Measurements from ENCODE around the gene SLC17A5.
"Not testable (repeated sequence)": the region's sequence is repeated elsewhere in the genome, so short reads cannot be mapped to it uniquely, and the experiment has no call there.

Gene SLC17A5

GRCh38 chr6:73565767-73566485 is 87.9 kb downstream of the SLC17A5 start:
- DNase-seq, result peak; percentile 67

- DNase-seq, result no peak
Measured at GRCh38 chr6:73564578-73565345, 89.0 kb downstream of the SLC17A5 start.

DNA sequence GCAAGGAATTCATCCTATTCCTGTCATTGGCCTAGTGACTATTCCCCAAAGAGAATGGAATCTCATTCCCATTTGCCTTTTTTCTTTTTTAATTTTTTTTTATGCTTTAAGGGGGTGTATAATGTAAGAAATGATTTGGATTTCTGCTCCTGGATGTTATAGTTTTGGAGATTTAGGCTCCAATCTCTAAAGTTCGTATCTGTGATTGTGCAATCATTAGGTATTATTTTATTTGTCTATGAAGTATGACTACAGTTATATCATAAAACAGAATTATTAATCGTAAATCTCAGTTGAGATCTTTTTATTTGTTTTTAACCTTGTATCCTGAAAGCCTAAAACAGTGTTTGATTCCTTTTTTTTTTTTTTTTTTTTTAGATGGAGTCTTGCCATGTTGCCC is 91.2 kb downstream of the SLC17A5 start:
- no peak for DNase-seq

DNA sequence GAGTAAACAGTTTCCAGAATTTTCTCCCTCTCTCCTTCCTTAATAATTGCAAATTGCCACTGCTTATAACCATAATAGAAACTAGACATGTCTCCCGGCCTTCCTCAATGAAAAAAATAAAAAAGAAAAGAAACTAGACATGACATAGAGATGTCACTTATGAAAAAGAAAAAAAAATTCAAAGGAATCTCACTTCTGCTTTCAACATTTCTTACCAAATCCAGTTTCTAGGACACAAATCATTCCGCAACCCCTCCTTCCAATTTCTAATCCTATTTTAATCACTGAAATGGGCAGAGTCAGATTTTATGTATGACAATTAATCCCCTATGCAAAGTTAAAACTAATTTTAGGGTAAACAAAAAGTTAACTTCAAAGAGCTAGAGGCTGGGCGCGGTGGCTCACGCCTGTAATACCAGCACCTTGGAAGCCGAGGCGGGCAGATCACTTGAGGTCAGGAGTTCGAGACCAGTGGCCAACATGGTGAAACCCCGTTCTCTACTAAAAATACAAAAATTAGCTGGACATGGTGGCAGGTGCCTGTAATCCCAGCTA is 92.9 kb downstream of the SLC17A5 start:
- DNase-seq, result no peak

GRCh38 chr6:73560182-73560732 is 93.5 kb downstream of the SLC17A5 start:
- DNase-seq, result no peak

DNA sequence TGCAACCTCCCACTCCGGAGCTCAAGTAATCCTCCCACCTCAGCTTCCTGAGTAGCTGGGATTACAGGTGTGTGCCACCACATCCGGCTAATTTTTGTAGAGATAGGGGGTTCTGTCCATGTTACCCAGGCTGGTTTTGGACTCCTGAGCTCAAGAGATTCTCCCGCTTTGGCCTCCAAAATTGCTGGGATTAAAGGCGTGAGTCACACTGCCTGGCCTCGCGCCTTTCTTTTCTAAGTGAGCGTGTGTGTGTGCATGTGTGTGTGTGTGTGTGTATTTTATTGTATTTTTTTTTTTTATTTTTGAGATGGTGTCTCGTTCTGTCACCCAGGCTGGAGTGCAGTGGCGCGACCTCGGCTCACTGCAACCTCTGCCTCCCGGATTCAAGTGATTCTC is 94.4 kb downstream of the SLC17A5 start:
- DNase-seq, result not testable (repeated sequence)

DNA sequence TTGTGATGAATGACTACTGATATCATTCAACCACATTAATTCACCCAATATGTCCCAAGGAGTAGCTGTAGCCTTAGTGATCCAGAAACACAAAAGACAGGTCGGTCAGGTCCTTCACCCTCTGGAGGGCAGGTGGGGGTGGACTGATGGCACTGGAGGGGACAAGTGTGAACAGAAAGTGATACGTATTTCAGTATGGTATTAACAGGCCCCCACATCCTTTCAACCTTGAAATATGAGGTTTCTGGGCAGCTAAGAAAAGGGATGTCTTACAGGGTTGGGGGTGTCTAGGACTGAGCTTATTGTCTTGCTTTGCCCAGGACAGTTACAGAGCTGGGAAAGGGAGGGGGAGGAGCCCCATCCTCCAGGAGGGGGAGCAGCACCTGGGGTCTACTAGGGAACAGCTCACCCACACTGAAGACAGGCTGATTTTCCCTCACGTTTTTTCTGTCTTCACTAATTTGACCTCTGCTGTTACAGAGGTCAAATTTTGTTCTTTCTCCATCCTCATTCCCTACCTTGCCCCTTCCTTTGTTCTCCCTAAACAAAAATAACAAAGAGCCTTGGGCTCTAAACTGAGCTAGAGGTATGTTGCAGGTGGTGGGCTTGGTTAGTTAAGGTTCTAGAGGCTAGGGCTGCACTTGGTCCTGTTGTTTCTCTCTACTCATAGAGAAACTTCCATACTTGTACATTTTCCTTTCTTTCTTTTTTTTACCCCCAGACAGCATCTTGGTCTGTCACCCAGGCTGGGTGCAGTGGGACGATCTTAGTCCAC is 95.0 kb downstream of the SLC17A5 start:
- DNase-seq, result no peak

GRCh38 chr6:73556836-73557235 is 97.0 kb downstream of the SLC17A5 start:
- DNase-seq, result no peak

GRCh38 chr6:73555380-73555949 is 98.3 kb downstream of the SLC17A5 start:
- not testable (repeated sequence) for DNase-seq

- not testable (repeated sequence) for DNase-seq
Measured at GRCh38 chr6:73551115-73551514, 102.7 kb downstream of the SLC17A5 start.

GRCh38 chr6:73548458-73549446 is 105.0 kb downstream of the SLC17A5 start:
- DNase-seq, result no peak

GRCh38 chr6:73547036-73547435 is 106.8 kb downstream of the SLC17A5 start:
- no peak for DNase-seq
